Bronchial epithelial cell (primary cell): ENCODE measurements around the gene GNAL. TPM values are rescaled to one million over a fixed set of nuclear protein-coding genes. Genes with fewer than 3 reads are reported as not detected.

Experiments used
- DNase-seq: peaks from one replicate; pipeline ENCODE4 v3.0.0-alpha.2; 2010; ENCODE audit warnings: low read depth
- FAIRE-seq: peaks from 2 replicates; lab custom pipeline; 2011; peaks lifted over from hg19 to GRCh38; lab: Jason Lieb, UNC
- H3K27me3 ChIP-seq: 2 replicates; pipeline ENCODE4 v1.5.1; 2011; ENCODE audit warnings: low read length; ENCODE audit not compliant: control insufficient read depth, insufficient read depth
- H3K36me3 ChIP-seq: 2 replicates; pipeline ENCODE4 v1.5.1; 2011; ENCODE audit warnings: low read length; ENCODE audit not compliant: control insufficient read depth, insufficient read depth
- H3K4me3 ChIP-seq: 2 replicates; pipeline ENCODE4 v1.5.1; 2011; ENCODE audit warnings: mild to moderate bottlenecking, low read depth, low read length, control low read depth
- total RNA-seq: library from RNA; depleted of rRNA; stranded (reverse); fragments of >200 nt; gene quantifications from 2 replicates; pipeline ENCODE4 v1.2.1, GENCODE V29; 2014
- TF ChIP-seq, protein P1 (sequence below): IDR thresholded peaks from 2 replicates; pipeline ENCODE4 v1.5.1; 2011; ENCODE audit warnings: mild to moderate bottlenecking, moderate library complexity, low read length, control low read depth, inconsistent platforms; ENCODE audit not compliant: insufficient read depth, severe bottlenecking

GNAL gene
- total RNA-seq, 1 donor from 2014 or later, result 10.8 TPM

DNA sequence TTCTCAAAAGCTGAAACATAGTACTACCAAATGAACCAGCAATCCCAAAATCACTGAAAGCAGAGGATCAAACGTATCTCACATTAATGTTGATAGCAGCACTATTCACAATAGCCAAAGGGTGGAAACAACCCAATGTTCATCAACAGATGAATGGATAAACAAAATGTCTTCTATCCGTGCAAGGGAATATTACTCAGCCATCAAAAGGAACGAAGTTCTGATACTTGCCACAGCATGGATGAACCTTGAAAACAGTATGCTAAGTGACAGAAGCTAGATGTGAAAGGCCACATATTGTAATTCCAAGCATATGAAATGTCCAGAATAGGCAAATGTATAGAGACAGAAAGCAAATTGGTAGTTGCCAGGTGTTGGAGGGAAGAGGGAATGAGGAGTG lies 105.1 kb downstream of the GNAL start:
- Histone ChIP-seq H3K27me3 (no peaks in the 10 kb centered on the region), H3K4me3 (no peak overlapping the region), H3K36me3 (no peaks in the 10 kb centered on the region)
- DNase-seq (no peak), FAIRE-seq (no peak)
- TF ChIP-seq, protein P1, sequence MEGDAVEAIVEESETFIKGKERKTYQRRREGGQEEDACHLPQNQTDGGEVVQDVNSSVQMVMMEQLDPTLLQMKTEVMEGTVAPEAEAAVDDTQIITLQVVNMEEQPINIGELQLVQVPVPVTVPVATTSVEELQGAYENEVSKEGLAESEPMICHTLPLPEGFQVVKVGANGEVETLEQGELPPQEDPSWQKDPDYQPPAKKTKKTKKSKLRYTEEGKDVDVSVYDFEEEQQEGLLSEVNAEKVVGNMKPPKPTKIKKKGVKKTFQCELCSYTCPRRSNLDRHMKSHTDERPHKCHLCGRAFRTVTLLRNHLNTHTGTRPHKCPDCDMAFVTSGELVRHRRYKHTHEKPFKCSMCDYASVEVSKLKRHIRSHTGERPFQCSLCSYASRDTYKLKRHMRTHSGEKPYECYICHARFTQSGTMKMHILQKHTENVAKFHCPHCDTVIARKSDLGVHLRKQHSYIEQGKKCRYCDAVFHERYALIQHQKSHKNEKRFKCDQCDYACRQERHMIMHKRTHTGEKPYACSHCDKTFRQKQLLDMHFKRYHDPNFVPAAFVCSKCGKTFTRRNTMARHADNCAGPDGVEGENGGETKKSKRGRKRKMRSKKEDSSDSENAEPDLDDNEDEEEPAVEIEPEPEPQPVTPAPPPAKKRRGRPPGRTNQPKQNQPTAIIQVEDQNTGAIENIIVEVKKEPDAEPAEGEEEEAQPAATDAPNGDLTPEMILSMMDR, result no peak

GRCh38 chr18:11795916-11796315 lies 106.9 kb downstream of the GNAL start:
- DNase-seq (no peak), FAIRE-seq (no peak)
- TF ChIP-seq, protein P1, result no peak
- Histone ChIP-seq H3K4me3 (no peak overlapping the region), H3K36me3 (no peaks in the 10 kb centered on the region), H3K27me3 (no peaks in the 10 kb centered on the region)

DNA sequence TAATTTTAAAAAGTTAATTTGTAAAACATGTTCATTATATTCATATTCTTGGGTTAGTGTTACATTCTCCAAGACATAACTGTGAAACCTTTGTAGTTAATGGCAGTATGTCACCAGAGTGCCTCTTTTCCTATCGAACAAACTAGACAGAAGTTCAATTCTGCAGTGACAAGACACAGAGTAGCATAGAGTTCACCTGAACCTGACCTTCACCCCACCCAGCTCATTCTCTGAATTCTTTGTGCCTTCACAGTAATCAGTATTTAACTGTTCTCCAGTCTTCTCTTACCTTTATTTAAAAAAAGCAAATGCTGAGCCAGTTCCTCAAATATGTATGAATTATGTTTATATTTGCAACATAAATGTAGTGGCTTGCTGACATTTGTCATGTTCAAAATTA lies 109.2 kb downstream of the GNAL start:
- Histone ChIP-seq H3K27me3 (no peaks in the 10 kb centered on the region), H3K4me3 (no peak overlapping the region), H3K36me3 (no peaks in the 10 kb centered on the region)
- no peak for FAIRE-seq
- no peak for DNase-seq
- TF ChIP-seq, protein P1, result no peak

- FAIRE-seq, result no peak
- no peak for DNase-seq
- H3K4me3 ChIP-seq, result no peak overlapping the region
- no peaks in the 10 kb centered on the region for H3K27me3 ChIP-seq
- H3K36me3 ChIP-seq, result no peaks in the 10 kb centered on the region
- TF ChIP-seq, protein P1, result no peak
Measured at GRCh38 chr18:11799066-11799465, 110.0 kb downstream of the GNAL start.

GRCh38 chr18:11800566-11801334 lies 111.7 kb downstream of the GNAL start:
- FAIRE-seq, result no peak
- no peaks in the 10 kb centered on the region for H3K27me3 ChIP-seq
- TF ChIP-seq, protein P1, result no peak
- no peak overlapping the region for H3K4me3 ChIP-seq
- DNase-seq, result no peak
- no peaks in the 10 kb centered on the region for H3K36me3 ChIP-seq

DNA sequence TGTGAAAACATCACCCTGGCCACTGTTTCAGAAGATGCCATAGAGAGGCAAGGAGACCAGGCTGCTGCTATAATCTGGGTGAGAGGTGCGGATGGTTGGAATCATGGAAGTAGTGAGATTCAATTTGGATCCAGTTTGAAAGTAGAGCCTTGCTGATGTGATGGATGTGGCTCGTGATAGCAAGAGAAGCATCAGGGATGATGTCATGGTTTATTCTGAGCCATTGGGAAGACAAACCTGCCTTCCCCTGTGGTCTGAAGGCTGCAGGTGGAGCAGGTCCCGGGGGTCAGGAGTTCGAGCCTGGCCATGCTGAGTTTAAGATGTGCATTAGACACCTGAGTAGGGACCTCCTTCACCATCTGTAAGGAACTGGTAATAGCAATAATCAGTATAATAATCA lies 112.5 kb downstream of the GNAL start:
- no peak overlapping the region for H3K4me3 ChIP-seq
- DNase-seq (no peak), FAIRE-seq (no peak)
- TF ChIP-seq, protein P1, result no peak
- H3K36me3 ChIP-seq, result no peaks in the 10 kb centered on the region
- no peaks in the 10 kb centered on the region for H3K27me3 ChIP-seq
